ENCODE data around the gene TRAPPC4.
A peak's percentile ranks its signal among the peaks of the same experiment; 100 is the strongest.

Gene TRAPPC4

DNA sequence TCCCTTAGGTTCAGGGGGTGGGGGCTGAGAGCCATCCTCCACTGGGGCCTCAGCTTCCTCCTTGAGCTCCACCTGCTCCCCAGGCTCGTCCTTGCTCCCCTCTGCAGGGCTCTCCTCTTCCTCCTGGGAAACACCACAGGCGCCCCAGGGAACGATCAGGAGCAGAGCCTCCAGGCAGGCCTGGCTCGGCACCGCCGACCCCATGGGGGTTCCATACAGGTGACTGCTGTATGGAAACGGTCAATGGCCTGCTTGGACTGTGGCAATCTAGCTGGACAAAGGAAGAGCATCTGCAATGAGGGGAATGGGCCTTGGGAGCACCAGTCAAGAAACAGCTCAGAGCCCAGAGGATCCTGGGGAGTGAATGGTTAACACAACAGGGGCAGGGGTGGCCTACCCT is 30.5 kb downstream of the TRAPPC4 start:
- Histone ChIP-seq H3K23ac (ENCODE audit: low read depth, low read length, poor library complexity) (no peak overlapping the region), H2AK5ac (ENCODE audit: low read depth, low read length) (no peak overlapping the region), H3K14ac (ENCODE audit: low read length) (no peak overlapping the region), H2BK120ac (ENCODE audit: low read depth, low read length) (no peak overlapping the region), H2BK12ac (ENCODE audit: low read length) (no peak overlapping the region), H3K27me3 (ENCODE audit: control insufficient read depth in 3 of 3, insufficient read depth in 3 of 3, low read depth in 1 of 3, low read length in 3 of 3) (no peaks in the 10 kb centered on the region), H3K4me2 (ENCODE audit: insufficient read depth, low read length, poor library complexity, severe bottlenecking) (no peak overlapping the region), H3K18ac (ENCODE audit: low read length) (no peak overlapping the region), H2AFZ (ENCODE audit: low read length) (no peak overlapping the region), H3K9ac (ENCODE audit: low read depth, low read length, poor library complexity) (no peak overlapping the region), H3K27ac (replicated peaks; ENCODE audit: low read length) (no peak overlapping the region), H3K4me3 (ENCODE audit: low read length in 2 of 2) (no peak overlapping the region), H3K79me1 (ENCODE audit: low read depth, low read length) (peaks cover 6% of the 10 kb centered on the region), H3K4ac (ENCODE audit: low read length) (no peak overlapping the region), H2BK5ac (ENCODE audit: low read length) (no peak overlapping the region), H3K9me3 (replicated peaks in 1 of 2; ENCODE audit: control insufficient read depth in 2 of 2, insufficient read depth in 1 of 2, low read depth in 1 of 2, low read length in 2 of 2) (no peaks in the 10 kb centered on the region), H4K91ac (ENCODE audit: low read depth, low read length, poor library complexity) (no peak overlapping the region), H2BK15ac (ENCODE audit: low read length) (no peak overlapping the region), H3K4me1 (ENCODE audit: control insufficient read depth in 2 of 2, insufficient read depth in 1 of 2, low read depth in 1 of 2, low read length in 2 of 2) (no peaks in the 10 kb centered on the region), H4K8ac (ENCODE audit: low read depth, low read length) (no peak overlapping the region), H3K36me3 (replicated peaks in 1 of 2; ENCODE audit: control insufficient read depth in 2 of 2, insufficient read depth in 2 of 2, low read length in 2 of 2) (peaks cover 74 to 98% of the 10 kb centered on the region in 2 donors)
- no CpG with 5 or more reads among the region's 7 CpGs for WGBS, 2 donors (ENCODE audit: extremely low coverage in 2 of 2, insufficient read length in 2 of 2, insufficient replicate concordance in 1 of 2)
- no peak for DNase-seq (ENCODE audit: low spot score)

DNA sequence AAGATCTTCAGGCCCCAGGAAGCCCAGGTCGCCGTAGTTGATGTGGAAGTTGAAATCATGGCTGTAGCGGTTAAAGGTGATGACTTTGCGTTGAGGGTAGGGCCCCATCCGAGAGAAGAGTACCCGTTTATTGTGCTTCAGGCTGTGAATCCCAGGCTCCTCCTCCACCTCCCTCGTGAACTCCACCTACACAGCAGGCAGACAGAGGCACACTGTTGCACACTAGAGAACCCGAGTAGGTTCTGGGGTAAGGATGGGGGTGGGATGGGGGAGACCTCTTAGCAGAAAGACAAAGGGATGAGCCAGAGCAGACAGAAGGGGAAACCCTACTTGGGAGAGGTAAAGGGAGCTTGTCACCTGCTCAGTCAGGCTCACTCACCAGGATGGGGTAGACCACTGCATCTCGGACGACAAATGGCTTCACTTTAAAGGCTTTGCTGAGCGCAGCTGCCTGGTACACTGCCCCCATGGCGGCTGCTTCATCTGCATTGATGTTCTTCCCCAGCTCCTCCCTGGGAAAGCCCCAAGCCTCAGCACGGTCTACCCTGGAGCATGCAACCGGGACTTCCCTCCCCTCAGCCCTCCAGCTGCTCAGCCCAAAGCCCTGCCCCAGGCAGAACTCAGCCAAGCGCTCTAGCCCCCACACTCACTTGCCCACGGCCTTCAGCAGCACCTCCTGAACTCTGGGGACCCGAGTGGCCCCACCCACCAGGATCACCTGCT is 33.0 kb downstream of the TRAPPC4 start:
- Histone ChIP-seq H3K4me3 (ENCODE audit: low read length in 2 of 2) (peak overlapping the region in 1 of 2 donors; percentile 26), H3K9ac (ENCODE audit: low read depth, low read length, poor library complexity) (no peak overlapping the region), H2BK120ac (ENCODE audit: low read depth, low read length) (no peak overlapping the region), H2BK5ac (ENCODE audit: low read length) (no peak overlapping the region), H2BK15ac (ENCODE audit: low read length) (no peak overlapping the region), H3K9me3 (replicated peaks in 1 of 2; ENCODE audit: control insufficient read depth in 2 of 2, insufficient read depth in 1 of 2, low read depth in 1 of 2, low read length in 2 of 2) (no peaks in the 10 kb centered on the region), H2AFZ (ENCODE audit: low read length) (no peak overlapping the region), H3K27me3 (ENCODE audit: control insufficient read depth in 3 of 3, insufficient read depth in 3 of 3, low read depth in 1 of 3, low read length in 3 of 3) (no peaks in the 10 kb centered on the region), H3K18ac (ENCODE audit: low read length) (no peak overlapping the region), H4K91ac (ENCODE audit: low read depth, low read length, poor library complexity) (no peak overlapping the region), H2BK12ac (ENCODE audit: low read length) (no peak overlapping the region), H3K4me2 (ENCODE audit: insufficient read depth, low read length, poor library complexity, severe bottlenecking) (no peak overlapping the region), H4K8ac (ENCODE audit: low read depth, low read length) (peak overlapping the region; percentile 26), H3K79me1 (ENCODE audit: low read depth, low read length) (peaks cover 27% of the 10 kb centered on the region), H3K4me1 (ENCODE audit: control insufficient read depth in 2 of 2, insufficient read depth in 1 of 2, low read depth in 1 of 2, low read length in 2 of 2) (peaks cover 2 to 5% of the 10 kb centered on the region in 2 donors), H3K14ac (ENCODE audit: low read length) (no peak overlapping the region), H3K4ac (ENCODE audit: low read length) (no peak overlapping the region), H3K23ac (ENCODE audit: low read depth, low read length, poor library complexity) (peak overlapping the region; percentile 26), H3K27ac (replicated peaks; ENCODE audit: low read length) (no peak overlapping the region), H2AK5ac (ENCODE audit: low read depth, low read length) (no peak overlapping the region), H3K36me3 (replicated peaks in 1 of 2; ENCODE audit: control insufficient read depth in 2 of 2, insufficient read depth in 2 of 2, low read length in 2 of 2) (peaks cover 74 to 91% of the 10 kb centered on the region in 2 donors)
- no CpG with 5 or more reads among the region's 17 CpGs for WGBS, 2 donors (ENCODE audit: extremely low coverage in 2 of 2, insufficient read length in 2 of 2, insufficient replicate concordance in 1 of 2)
- no peak for DNase-seq (ENCODE audit: low spot score)

- H2AFZ ChIP-seq (ENCODE audit: low read length), result no peak overlapping the region
- H3K18ac ChIP-seq (ENCODE audit: low read length), result no peak overlapping the region
- H3K79me1 ChIP-seq (ENCODE audit: low read depth, low read length), result peaks cover 30% of the 10 kb centered on the region
- H2BK15ac ChIP-seq (ENCODE audit: low read length), result no peak overlapping the region
- H3K9ac ChIP-seq (ENCODE audit: low read depth, low read length, poor library complexity), result peak overlapping the region; percentile 27
- peaks cover 70 to 84% of the 10 kb centered on the region in 2 donors for H3K36me3 ChIP-seq (replicated peaks in 1 of 2; ENCODE audit: control insufficient read depth in 2 of 2, insufficient read depth in 2 of 2, low read length in 2 of 2)
- H4K91ac ChIP-seq (ENCODE audit: low read depth, low read length, poor library complexity), result no peak overlapping the region
- no peak for DNase-seq (ENCODE audit: low spot score)
- no peak overlapping the region for H2BK120ac ChIP-seq (ENCODE audit: low read depth, low read length)
- no peak overlapping the region for H3K4me2 ChIP-seq (ENCODE audit: insufficient read depth, low read length, poor library complexity, severe bottlenecking)
- no peak overlapping the region for H2AK5ac ChIP-seq (ENCODE audit: low read depth, low read length)
- no peaks in the 10 kb centered on the region for H3K9me3 ChIP-seq (replicated peaks in 1 of 2; ENCODE audit: control insufficient read depth in 2 of 2, insufficient read depth in 1 of 2, low read depth in 1 of 2, low read length in 2 of 2)
- no peak overlapping the region for H2BK12ac ChIP-seq (ENCODE audit: low read length)
- H3K4me3 ChIP-seq (ENCODE audit: low read length in 2 of 2), result peak overlapping the region in 1 of 2 donors; percentile 26
- H3K14ac ChIP-seq (ENCODE audit: low read length), result no peak overlapping the region
- H2BK5ac ChIP-seq (ENCODE audit: low read length), result no peak overlapping the region
- WGBS, 2 donors (ENCODE audit: extremely low coverage in 2 of 2, insufficient read length in 2 of 2, insufficient replicate concordance in 1 of 2), result no CpG with 5 or more reads among the region's 23 CpGs
- peaks cover 2 to 5% of the 10 kb centered on the region in 2 donors for H3K4me1 ChIP-seq (ENCODE audit: control insufficient read depth in 2 of 2, insufficient read depth in 1 of 2, low read depth in 1 of 2, low read length in 2 of 2)
- H4K8ac ChIP-seq (ENCODE audit: low read depth, low read length), result peak overlapping the region; percentile 26
- no peak overlapping the region for H3K27ac ChIP-seq (replicated peaks; ENCODE audit: low read length)
- H3K4ac ChIP-seq (ENCODE audit: low read length), result no peak overlapping the region
- no peak overlapping the region for H3K23ac ChIP-seq (ENCODE audit: low read depth, low read length, poor library complexity)
- H3K27me3 ChIP-seq (ENCODE audit: control insufficient read depth in 3 of 3, insufficient read depth in 3 of 3, low read depth in 1 of 3, low read length in 3 of 3), result no peaks in the 10 kb centered on the region
These were observed 33.7 kb downstream of the TRAPPC4 start for GRCh38 chr11:119052163-119052814.

- no peak overlapping the region for H2AFZ ChIP-seq (ENCODE audit: low read length)
- no peaks in the 10 kb centered on the region for H3K9me3 ChIP-seq (replicated peaks in 1 of 2; ENCODE audit: control insufficient read depth in 2 of 2, insufficient read depth in 1 of 2, low read depth in 1 of 2, low read length in 2 of 2)
- no peak overlapping the region for H2BK12ac ChIP-seq (ENCODE audit: low read length)
- no peak overlapping the region for H2BK15ac ChIP-seq (ENCODE audit: low read length)
- H3K27me3 ChIP-seq (ENCODE audit: control insufficient read depth in 3 of 3, insufficient read depth in 3 of 3, low read depth in 1 of 3, low read length in 3 of 3), result no peaks in the 10 kb centered on the region
- no peak overlapping the region for H4K8ac ChIP-seq (ENCODE audit: low read depth, low read length)
- H3K23ac ChIP-seq (ENCODE audit: low read depth, low read length, poor library complexity), result peak overlapping the region; percentile 49
- H3K4me2 ChIP-seq (ENCODE audit: insufficient read depth, low read length, poor library complexity, severe bottlenecking), result no peak overlapping the region
- H3K79me1 ChIP-seq (ENCODE audit: low read depth, low read length), result peaks cover 27% of the 10 kb centered on the region
- H2BK5ac ChIP-seq (ENCODE audit: low read length), result peak overlapping the region; percentile 30
- peak overlapping the region in 1 of 2 donors; percentile 79 for H3K4me3 ChIP-seq (ENCODE audit: low read length in 2 of 2)
- H2AK5ac ChIP-seq (ENCODE audit: low read depth, low read length), result no peak overlapping the region
- no peak overlapping the region for H3K14ac ChIP-seq (ENCODE audit: low read length)
- H3K4ac ChIP-seq (ENCODE audit: low read length), result no peak overlapping the region
- H3K27ac ChIP-seq (replicated peaks; ENCODE audit: low read length), result no peak overlapping the region
- no peak for DNase-seq (ENCODE audit: low spot score)
- H3K18ac ChIP-seq (ENCODE audit: low read length), result no peak overlapping the region
- H3K4me1 ChIP-seq (ENCODE audit: control insufficient read depth in 2 of 2, insufficient read depth in 1 of 2, low read depth in 1 of 2, low read length in 2 of 2), result peaks cover 5% of the 10 kb centered on the region in 2 donors
- no peak overlapping the region for H2BK120ac ChIP-seq (ENCODE audit: low read depth, low read length)
- WGBS, 2 donors (ENCODE audit: extremely low coverage in 2 of 2, insufficient read length in 2 of 2, insufficient replicate concordance in 1 of 2), result no CpG with 5 or more reads among the region's 10 CpGs
- H3K9ac ChIP-seq (ENCODE audit: low read depth, low read length, poor library complexity), result no peak overlapping the region
- H3K36me3 ChIP-seq (replicated peaks in 1 of 2; ENCODE audit: control insufficient read depth in 2 of 2, insufficient read depth in 2 of 2, low read length in 2 of 2), result peaks cover 49 to 62% of the 10 kb centered on the region in 2 donors
- no peak overlapping the region for H4K91ac ChIP-seq (ENCODE audit: low read depth, low read length, poor library complexity)
These were observed 35.9 kb downstream of the TRAPPC4 start for GRCh38 chr11:119054418-119054817.
